ENCODE results near the gene PDXP.

DNA sequence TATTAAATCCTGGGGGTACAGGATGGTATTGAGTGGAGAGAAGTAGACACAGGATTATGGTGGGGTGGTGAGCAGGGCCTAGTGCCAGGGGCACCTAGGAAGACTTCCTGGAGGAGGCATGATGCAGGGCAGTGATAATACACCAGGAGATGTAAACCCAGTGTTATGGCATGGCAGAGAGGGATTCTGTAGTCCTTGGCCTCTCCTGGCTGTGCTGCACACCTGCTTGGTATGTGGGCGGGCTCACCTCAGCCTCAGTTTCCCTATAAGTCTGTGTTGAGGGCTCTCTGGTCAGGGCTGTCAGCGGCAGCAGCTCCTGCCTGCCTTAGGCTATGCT lies 2.2 kb downstream of the PDXP start:
- TF ChIP-seq CTCF (conservative IDR thresholded peaks at IDR 0.05; ENCODE audit: low read depth, low read length) = no peak
- TF ChIP-seq EZH2phosphoT487 (IDR thresholded peaks at IDR 0.05; ENCODE audit: borderline replicate concordance, low read length) = no peak
- TF ChIP-seq EZH2 (IDR thresholded peaks at IDR 0.05; ENCODE audit: low read length, unreplicated experiment) = no peak

All from PC-3 (cell line).